ENCODE results near the gene ALOX5AP. TPM values are rescaled to one million over a fixed set of nuclear protein-coding genes. Genes with fewer than 3 reads are reported as not detected.

The ALOX5AP gene
- total and polyA plus RNA-seq, 10 of the 15 experiments (the other 5 are each of a cell fraction or from before 2014, with no cell fraction given): 45.9 to 426 (median 109) TPM

DNA sequence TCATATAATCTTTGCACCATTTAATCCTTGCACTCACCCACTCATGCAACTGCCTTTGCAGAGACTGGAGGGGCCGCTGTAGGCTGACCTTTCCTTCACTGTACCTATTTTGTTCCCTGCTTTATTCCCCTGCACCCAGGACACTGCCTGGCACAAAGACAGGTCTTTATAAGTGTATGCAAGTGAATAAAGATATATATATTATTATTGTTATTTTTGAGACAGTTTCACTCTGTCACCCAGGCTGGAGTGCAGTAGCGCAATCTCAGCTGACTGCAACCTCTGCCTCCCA, 3.8 kb downstream of the ALOX5AP start:
- no peak for FAIRE-seq
- no TSS peak for BruUV-seq (replicated peaks)
- SMC1A ChIA-PET (ENCODE audit: uncharacterized antibody, unreplicated experiment): interaction anchor here (0.8 to 6.4 kb wide), 11 partner anchors 11 to 123 kb away, joined by 3 to 51 read pairs (median 4); no protein-coding TSS in a partner anchor
- Histone ChIP-seq H3K9ac (ENCODE audit: control insufficient read depth, insufficient read depth, low read length) (no peak overlapping the region), H3K36me3 (ENCODE audit: control insufficient read depth in 2 of 2, insufficient read depth in 2 of 2, low read length in 1 of 2) (no peaks in the 10 kb centered on the region), H4K20me1 (ENCODE audit: control insufficient read depth, insufficient read depth) (no peaks in the 10 kb centered on the region), H3K9me3 (replicated peaks; ENCODE audit: control insufficient read depth, insufficient read depth, low read length) (no peaks in the 10 kb centered on the region), H3K4me2 (ENCODE audit: control insufficient read depth, insufficient read depth) (no peak overlapping the region), H3K79me2 (ENCODE audit: control insufficient read depth, insufficient read depth, low read length) (peaks cover 2% of the 10 kb centered on the region), H2AFZ (ENCODE audit: control insufficient read depth, low read depth, low read length) (no peak overlapping the region), H3K4me1 (ENCODE audit: control insufficient read depth, insufficient read depth, low read length) (peaks cover 62% of the 10 kb centered on the region), H3K4me3 (no peak overlapping the region), H3K27ac (ENCODE audit: control insufficient read depth, insufficient read depth) (no peak overlapping the region), H3K27me3 (replicated peaks in 1 of 2; ENCODE audit: control insufficient read depth in 2 of 2, insufficient read depth in 2 of 2, low read length in 1 of 2) (no peaks in the 10 kb centered on the region)
- in situ Hi-C loops (cut with MboI) (no loop called here), intact Hi-C loops (cut with micrococcal nuclease; ENCODE audit: unreplicated experiment) (no loop called here)
- 97% methylated on average over 2 of the region's 2 CpGs for WGBS (ENCODE audit: insufficient coverage, insufficient replicate concordance, low lambda C conversion rate, missing lambda C conversion rate)
- no peak for DNase-seq (ENCODE audit: low read depth, low spot score)
- CTCF ChIA-PET: interaction anchor here (0.8 to 1.7 kb wide), 6 partner anchors 14 to 58 kb away, joined by 3 to 5 read pairs (median 3); no protein-coding TSS in a partner anchor
- ATAC-seq: no peak
- RAD21 ChIA-PET (ENCODE audit: unreplicated experiment): interaction anchor here (1.1 to 6.6 kb wide), 7 partner anchors 17 to 122 kb away, joined by 3 to 66 read pairs (median 4); partner anchors contain the start of gene USPL1
- POLR2A ChIA-PET: interaction anchor here (0.6 to 2.3 kb wide), 4 partner anchors 10 to 58 kb away, joined by 3 to 14 read pairs (median 4); no protein-coding TSS in a partner anchor
- no peak for TF ChIP-seq PRDM15 (CRISPR knock-in tag; IDR thresholded peaks at IDR 0.05)
- TF ChIP-seq CREB1 (IDR thresholded peaks at IDR 0.05; ENCODE audit: low read depth): no peak
- TF ChIP-seq RELB (IDR thresholded peaks at IDR 0.05; ENCODE audit: low read depth): no peak
- TF ChIP-seq MYC (IDR thresholded peaks at IDR 0.05; ENCODE audit: insufficient read depth, insufficient read length, insufficient replicate concordance, low read length, severe bottlenecking): no peak
- TF ChIP-seq ZBTB4 (CRISPR knock-in tag; IDR thresholded peaks at IDR 0.05): no peak
- TF ChIP-seq EP300 (IDR thresholded peaks at IDR 0.05; ENCODE audit: borderline replicate concordance in 1 of 2, control insufficient read depth in 1 of 2, low read depth in 2 of 2, low read length in 2 of 2): no peak
- no peak for TF ChIP-seq EZH2 (IDR thresholded peaks at IDR 0.05; ENCODE audit: borderline replicate concordance, control insufficient read depth, low read depth, low read length)
- TF ChIP-seq BCLAF1 (IDR thresholded peaks at IDR 0.05): no peak

All from GM12878 (cell line).